GM12873 (cell line): ENCODE results near the gene CLECL1.

ENCODE experiments used
- TF ChIP-seq, protein P1 (sequence below): IDR thresholded peaks from 2 replicates; pipeline ENCODE4 v1.5.1; 2012; ENCODE audit warnings: low read depth, mild to moderate bottlenecking, moderate library complexity, low read length, control low read depth; ENCODE audit not compliant: insufficient read depth; ENCODE audit errors: missing control alignments

The CLECL1 gene

DNA sequence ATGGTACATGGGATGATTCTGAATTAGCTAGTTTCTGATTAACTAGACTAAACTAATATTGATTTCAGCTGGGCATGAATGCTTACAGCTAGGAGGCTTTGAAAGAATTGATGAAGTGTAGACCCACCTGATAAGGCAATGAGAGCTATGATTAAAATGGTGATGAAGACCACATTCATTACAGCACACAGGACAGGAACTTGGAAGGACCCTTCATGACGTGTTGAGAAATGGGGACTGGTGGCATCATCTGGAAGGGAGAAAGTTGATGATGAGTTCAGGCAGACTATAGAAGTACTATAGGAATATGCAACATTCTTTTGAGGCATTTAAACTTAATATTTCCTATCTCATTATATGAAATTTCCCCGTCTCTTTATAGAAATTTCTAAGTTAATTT lies 23.3 kb upstream of the CLECL1 start:
- TF ChIP-seq, protein P1, sequence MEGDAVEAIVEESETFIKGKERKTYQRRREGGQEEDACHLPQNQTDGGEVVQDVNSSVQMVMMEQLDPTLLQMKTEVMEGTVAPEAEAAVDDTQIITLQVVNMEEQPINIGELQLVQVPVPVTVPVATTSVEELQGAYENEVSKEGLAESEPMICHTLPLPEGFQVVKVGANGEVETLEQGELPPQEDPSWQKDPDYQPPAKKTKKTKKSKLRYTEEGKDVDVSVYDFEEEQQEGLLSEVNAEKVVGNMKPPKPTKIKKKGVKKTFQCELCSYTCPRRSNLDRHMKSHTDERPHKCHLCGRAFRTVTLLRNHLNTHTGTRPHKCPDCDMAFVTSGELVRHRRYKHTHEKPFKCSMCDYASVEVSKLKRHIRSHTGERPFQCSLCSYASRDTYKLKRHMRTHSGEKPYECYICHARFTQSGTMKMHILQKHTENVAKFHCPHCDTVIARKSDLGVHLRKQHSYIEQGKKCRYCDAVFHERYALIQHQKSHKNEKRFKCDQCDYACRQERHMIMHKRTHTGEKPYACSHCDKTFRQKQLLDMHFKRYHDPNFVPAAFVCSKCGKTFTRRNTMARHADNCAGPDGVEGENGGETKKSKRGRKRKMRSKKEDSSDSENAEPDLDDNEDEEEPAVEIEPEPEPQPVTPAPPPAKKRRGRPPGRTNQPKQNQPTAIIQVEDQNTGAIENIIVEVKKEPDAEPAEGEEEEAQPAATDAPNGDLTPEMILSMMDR = no peak

DNA sequence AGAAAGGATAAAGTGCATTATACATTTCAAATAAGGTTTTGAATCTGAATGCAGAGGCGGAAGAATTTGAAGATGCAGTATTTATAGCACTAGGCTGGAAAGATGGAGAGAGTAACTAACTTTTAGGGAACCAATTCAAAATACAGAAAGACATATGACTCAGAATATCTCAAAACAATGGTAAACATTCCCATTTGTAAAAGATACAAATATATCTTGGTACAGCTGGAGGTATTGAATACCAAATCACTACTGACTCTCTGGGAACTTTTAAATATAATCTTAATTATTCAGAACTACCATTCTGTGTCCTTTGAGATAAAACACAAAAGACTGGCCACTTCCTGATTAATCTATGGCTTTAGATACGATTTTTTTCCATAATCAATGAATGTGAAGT lies 22.7 kb upstream of the CLECL1 start:
- TF ChIP-seq, protein P1 = no peak

DNA sequence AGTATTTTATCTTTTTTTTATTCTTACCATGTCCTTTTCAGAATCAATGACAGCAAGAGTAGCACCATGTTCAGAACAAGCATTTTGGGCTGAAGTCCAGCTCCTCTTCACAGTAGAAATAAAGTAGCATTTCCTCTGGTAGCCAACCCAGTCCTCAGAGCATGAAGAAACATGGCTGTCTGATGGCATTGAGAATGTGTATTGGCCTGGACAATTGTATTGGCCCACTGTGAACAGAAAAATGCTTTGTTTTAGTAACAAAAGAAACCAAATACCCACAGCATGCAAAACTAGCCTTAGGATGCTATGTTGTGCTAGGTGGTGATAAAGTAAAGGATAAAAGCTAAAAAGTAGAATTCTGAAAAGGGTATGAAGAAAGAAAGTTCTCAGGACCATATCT lies 22.1 kb upstream of the CLECL1 start:
- TF ChIP-seq, protein P1 = no peak

DNA sequence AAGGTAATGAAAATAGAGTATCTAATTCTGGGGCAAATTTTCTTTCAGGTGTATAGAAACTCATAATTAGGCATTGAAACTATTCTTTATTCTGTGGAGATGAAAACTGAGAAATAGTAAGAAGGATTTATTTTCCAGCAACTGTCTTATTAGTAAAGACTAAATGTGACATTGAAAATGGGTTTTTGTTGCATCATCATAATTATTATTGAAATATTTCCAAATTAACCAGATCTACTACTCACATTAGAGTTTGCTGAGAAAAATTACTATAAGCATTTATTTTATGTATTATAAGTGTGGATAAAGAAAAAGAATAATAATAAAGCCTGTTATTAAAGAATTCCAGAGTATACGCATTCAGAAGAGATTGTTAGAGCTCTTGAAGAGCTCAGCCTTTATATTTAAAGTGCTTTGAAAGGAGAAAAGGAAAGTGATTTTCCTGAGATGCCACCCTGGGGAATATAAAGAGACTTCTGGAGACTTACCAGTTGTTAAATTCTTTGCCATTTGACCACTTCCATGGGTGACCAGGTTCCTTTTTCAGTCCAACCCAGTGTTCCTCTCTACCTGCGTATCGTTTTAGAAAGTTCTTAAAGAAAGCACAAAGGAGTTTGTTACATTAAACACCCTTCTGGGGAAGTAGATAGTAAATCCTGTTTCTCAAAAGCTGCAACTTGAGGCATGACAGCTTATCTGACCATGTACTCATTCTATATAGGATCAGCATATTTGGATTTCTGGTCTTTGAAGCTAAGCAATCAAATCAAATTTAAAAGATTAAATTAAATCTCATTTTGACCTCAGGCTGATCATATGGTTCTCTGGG lies 21.4 kb upstream of the CLECL1 start:
- TF ChIP-seq, protein P1 = no peak

DNA sequence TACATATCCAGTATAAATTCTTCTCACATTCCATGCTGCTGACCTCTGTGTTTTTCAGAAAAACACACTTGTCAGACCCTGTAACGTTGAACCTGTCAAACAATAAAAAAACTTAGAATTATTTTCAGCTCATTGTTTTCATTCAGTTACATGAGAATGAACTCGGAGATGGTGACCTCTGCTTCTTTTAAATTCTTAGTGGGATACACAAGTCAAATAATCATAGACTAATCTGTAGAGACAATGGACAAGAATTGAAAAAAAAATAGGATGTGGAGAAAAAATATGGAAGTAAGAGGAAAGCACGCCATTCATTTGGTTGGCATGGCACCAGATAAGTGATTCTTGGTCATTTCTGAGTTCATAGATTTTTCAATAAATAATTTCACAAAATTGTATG lies 20.6 kb upstream of the CLECL1 start:
- TF ChIP-seq, protein P1 = no peak

DNA sequence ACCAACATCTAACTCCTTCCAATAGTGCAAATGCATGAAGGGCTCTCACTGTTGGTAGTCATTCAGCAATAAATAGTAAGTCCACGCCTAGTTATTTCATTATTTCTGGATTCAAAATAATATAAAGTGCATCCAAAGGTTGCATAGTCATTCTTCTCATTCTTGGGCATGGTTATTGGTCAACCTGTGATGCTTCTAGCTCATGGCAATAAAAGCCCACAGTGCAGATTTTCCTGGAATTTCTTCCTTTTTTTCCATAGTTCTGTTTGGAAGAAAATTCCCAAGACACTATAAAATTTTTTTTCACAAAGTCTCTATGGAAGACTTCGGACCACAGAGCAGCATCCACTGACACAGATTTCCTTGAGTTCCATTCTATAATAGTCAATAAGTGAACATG lies 20.2 kb upstream of the CLECL1 start:
- TF ChIP-seq, protein P1 = no peak

DNA sequence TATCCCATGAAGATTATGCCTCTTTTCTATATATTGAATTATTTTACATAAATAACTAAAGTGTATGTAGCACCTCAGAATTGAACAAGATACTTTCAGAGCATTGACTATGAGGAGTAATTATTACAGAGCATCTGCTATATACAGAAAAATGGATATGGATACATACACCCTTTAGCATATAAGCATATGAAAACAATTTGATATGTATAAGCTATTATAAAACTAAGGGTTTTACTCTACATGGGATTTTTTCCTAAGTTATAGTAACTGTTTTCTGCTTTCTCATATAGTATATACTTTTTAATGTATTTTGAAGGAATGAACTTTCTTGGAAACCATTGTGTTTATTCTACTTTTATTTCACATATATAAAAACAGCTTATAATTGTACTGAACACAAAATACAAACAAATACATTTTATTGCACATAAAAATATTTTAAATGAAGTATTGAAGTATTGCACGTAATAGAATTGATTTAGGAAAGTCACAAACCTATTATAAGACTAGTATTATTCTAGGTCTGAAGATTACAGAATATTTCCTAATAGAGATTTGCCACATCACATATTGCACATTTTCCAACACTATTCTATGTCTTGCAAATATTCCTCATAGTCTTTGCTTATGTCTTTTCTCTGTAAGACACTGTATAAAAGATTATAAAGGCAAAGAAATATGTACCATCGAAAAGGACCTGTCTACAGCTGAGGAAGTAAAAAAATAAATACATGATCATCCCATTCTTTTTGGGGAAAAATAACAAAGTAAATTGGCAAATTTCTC lies 19.4 kb upstream of the CLECL1 start:
- TF ChIP-seq, protein P1 = no peak
